22Rv1 (cell line): Measurements from ENCODE around the gene PPP1R9B.
A peak's percentile ranks its signal among the peaks of the same experiment; 100 is the strongest.

Source experiments
- H3K27ac ChIP-seq: fragments of 450-650 bp; 2 replicates; pipeline ENCODE4 v1.5.1; 2017
- ZFX ChIP-seq: fragments of 450-650 bp; IDR thresholded peaks from 2 replicates; pipeline ENCODE4 v1.6.1; 2017; ENCODE audit warnings: antibody characterized with exemption, borderline replicate concordance
- TF ChIP-seq, protein P1 (sequence below): fragments of 450-650 bp; IDR thresholded peaks from 2 replicates; pipeline ENCODE4 v1.5.1; 2017; ENCODE audit warnings: mild to moderate bottlenecking

Gene PPP1R9B

DNA sequence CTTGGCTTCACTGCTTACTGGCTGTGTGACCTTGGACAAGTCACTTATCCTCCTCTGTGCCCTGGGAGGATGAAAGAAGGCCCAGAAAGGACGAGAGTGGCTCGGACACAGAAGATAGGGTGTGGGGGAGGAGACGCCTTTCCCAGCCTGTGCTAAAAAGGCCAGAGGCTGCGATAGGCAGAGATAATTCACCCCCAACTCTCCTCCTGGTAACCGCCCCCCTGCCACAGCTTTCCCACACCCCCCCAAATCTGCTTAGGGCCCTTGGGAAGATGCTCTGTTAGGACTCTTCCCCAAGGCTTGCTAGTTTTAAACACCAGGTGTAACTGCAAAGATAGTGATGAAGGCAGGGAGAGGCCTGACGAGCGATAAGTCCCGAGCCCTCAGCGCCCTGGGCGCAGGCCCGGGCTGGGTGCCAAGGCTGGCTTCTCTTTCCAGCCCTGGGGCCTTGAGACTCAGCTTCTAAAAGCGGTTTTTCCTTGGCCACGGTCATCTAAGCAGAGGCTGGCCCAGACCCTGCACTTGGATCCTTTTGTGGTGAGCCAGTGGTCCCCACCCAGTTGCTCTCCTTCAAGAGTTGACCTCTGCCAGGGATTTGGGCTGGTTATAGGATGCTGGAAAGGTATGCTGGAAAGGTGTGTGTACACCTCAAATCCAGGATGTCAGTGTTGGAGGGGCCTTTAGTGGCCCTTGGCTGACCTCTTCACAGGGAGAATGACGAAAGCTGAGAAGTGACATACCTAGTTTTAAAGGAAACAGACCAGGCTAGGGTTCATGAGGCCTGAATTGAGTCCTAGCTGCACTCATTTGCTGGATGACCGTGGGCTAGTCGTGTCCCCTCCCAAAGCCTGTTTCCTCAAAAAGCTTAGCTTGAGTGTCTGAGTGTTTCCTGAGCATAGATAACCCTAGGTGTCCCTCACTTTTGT lies 3.4 kb upstream of the PPP1R9B start:
- TF ChIP-seq, protein P1, sequence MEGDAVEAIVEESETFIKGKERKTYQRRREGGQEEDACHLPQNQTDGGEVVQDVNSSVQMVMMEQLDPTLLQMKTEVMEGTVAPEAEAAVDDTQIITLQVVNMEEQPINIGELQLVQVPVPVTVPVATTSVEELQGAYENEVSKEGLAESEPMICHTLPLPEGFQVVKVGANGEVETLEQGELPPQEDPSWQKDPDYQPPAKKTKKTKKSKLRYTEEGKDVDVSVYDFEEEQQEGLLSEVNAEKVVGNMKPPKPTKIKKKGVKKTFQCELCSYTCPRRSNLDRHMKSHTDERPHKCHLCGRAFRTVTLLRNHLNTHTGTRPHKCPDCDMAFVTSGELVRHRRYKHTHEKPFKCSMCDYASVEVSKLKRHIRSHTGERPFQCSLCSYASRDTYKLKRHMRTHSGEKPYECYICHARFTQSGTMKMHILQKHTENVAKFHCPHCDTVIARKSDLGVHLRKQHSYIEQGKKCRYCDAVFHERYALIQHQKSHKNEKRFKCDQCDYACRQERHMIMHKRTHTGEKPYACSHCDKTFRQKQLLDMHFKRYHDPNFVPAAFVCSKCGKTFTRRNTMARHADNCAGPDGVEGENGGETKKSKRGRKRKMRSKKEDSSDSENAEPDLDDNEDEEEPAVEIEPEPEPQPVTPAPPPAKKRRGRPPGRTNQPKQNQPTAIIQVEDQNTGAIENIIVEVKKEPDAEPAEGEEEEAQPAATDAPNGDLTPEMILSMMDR: no peak
- no peak for TF ChIP-seq ZFX
- no peak overlapping the region; the same call in 1 of the 2 replicates for H3K27ac ChIP-seq

DNA sequence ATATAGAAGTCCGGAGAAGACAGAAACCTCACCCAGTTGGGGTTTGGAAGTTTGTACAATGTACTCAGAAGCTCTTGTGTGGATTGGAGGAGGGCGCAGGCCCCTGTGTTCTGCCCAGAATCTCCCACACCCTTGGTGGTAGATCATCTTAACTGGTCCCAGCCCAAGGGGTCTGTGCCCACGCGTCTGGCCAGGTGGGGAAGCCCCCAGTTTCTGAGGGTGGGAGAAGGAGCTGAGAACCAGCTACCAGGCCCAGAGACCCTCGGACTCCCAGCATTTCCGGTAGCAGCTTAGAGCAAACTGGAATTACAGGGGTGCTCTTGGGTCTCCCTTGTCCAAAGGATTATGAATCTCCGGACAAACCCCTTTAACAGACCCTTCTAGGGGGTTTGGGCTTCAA lies 2.3 kb upstream of the PPP1R9B start:
- peak overlapping the region; percentile 89; the same call in 1 of the 2 replicates for H3K27ac ChIP-seq

DNA sequence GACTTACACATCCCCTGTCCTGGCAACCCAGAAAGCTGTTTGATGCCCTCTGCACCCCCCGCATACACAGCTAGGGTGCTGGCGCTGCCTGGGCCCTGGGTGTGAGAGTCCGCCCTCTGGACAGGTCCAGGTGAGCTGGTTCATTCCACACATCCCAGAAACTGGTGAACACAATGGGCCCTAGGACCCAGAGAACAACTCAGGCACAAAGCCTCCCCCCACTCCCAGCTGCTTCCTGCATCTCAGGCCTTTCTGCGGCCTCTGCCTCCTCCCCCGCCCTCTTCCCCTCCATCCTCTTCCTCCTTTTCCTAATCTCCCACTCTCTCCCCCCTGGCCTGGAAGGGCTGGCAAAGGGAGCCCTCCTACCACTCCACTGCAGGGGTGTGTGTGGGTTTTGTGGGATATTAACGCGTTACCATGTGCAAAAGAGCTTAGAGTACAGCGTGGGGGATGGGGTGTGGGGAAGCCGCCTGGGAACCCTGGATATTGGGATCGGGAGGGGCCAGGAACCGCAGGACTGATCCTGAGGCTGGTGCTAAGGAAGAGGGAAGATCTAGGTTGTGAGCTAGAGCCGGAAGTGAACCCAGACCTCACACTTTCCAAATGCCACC lies 1.6 kb upstream of the PPP1R9B start:
- no peak for TF ChIP-seq ZFX
- TF ChIP-seq, protein P1: no peak
- H3K27ac ChIP-seq: peak overlapping the region; percentile 89

More for the DNA sequence above, 2.3 kb upstream of the PPP1R9B start:
- TF ChIP-seq ZFX: no peak
- TF ChIP-seq, protein P1: no peak

DNA sequence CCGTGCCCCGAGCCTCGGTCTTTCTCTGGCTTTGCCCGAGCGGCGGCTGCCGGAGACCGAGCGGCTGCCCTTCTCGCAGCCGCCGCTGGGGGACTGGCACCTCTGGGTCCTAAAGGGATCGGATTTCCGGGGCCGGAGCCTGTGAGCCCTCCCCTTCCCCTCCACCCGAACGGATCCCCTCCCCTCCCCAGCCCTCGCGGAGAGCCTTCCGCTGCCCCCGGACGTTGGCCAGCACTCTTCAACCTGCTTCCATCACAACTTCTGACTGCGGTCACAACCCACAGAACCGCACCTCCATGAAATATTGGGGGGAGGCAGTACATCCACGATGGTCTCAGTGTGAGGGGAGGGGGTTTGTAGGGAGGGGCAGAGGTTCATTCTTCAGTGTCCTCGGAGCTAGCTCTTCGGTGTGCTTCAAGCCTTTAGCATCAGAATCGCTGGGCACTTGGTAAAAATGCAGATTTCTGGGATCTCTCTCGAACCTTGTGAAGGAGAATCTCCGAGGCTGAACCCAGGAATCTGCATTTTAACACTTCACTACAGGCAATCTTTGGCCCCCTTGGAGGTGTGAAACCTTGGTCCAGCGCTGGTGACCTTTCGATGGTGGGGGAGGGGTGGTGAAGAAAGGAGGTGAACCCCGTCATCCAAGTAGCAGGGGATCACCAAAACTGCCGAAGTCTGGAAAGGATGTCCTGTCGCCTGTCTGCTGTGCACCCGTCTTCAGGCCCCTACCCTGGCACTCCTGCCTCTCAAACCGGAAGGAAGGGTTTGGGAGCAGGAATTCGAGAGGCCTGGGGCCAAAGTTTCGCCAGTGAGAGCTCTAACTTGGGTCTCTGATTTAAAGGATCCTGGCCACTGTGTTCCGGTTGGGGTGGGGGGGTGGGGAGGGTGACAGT lies 812 bp upstream of the PPP1R9B start:
- TF ChIP-seq ZFX: no peak
- TF ChIP-seq, protein P1: peak; percentile 58
- H3K27ac ChIP-seq: peak overlapping the region; percentile 89

DNA sequence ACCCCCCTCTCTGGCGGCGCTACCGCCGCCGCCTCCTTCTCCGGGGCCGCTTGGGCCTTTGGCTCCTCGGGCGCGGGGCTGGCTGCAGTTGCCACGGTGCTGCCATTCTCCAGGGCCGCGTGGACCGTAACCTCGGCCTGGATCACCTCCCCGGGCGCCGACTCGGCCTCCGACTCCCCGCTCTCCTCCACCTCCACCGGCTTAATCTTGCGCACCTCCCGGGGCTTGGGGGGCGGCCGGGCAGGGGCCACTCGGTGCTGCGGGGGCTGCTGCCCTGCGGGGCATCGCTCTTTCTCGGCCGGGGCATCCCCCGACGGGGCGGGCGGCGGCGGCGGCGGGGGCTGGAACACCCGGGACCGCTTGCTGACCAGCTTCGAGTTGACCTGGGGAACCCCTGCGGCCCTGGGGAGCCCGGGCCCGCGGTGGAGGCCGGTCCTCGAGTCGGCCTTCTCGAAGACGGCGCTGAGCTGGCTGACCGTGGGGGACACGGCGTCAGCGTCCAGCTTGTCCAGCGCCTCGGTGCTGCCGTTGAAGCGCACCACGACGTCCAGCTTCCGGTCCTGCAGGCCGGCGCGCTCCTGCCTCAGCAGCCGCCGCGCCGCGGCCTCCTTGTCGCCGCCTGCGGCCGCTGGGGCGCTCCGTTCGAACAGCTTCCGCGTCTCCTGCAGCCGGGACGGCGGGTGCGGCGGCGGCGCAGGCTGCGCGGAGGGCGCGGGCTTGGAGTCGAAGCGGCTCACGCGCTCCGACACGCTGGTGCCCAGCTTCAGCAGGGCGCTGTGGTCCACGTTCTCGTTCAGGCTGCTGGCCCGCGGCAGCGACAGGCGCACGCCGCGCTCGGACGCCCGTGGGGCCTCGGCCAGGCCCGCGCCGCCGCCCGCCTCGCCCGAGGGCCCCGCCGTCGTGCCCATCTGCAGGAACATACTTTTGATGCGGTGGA lies 792 bp downstream of the PPP1R9B start:
- H3K27ac ChIP-seq: peak overlapping the region; percentile 89
- TF ChIP-seq, protein P1: peak; percentile 20
- TF ChIP-seq ZFX: no peak

DNA sequence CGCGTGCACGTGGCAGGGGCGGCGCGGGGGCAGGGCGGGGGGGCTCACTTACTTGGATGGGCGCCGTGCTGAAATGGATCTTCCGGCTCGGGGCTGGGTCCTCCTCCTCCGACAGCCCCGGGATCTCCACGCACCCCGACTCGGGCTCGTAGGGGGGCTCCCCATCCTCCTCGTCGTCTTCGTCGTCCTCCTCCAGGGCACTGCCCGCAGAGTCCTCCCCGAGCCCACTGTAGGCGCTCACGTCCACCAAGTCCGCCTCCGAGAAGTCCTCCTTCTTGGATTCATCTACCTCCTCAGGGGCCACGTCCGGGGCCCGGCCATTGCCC lies 1.4 kb downstream of the PPP1R9B start:
- TF ChIP-seq, protein P1: no peak
- no peak for TF ChIP-seq ZFX
- H3K27ac ChIP-seq: peak overlapping the region; percentile 89
